HG03280 (cell line): ENCODE measurements around the gene APMAP.
"Not testable (repeated sequence)": the region's sequence is repeated elsewhere in the genome, so short reads cannot be mapped to it uniquely, and the experiment has no call there.

Experiments
- ATAC-seq: cut with Tn5 transposase; IDR thresholded peaks from one replicate; pipeline ENCODE4 v1.9.1; 2021; ENCODE audit warnings: mild to moderate bottlenecking, moderate library complexity; ENCODE audit not compliant: unreplicated experiment

APMAP gene

DNA sequence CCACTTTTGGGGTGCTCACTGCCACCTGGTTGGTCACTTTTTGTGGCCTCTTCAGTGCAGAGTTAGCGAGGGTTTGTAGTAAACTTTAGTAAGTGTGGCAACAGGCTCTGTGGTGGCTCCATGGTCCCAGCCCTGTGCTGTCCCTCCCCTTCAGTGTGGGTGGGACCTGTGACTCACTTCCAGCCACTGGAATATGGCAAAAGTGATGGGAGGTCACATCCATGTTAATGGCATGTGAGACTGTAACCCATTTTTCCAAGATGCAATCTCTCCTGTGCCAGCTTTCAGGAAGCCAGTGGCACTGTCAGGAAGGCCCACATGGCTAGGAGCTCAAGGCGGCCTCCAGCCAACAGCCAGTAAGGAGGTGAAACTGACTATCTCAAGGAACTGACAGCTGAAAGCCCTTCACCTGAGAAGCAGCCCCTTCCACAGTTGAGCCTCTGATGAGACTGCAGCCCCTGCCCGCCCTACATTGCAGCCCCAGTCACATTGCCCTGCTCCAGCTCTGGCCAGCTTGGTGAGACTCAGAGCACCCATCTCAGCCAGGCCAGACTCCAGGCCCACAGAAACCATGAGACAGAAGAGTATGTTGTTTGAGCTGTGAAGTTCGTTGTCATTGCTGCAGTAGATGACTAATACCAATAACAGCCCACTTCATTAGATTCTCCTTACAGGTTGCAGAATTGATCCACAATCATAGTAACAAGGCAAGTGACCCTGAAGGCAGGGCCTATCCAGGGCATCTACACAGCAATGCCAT is 56.6 kb downstream of the APMAP start:
- no peak for ATAC-seq

DNA sequence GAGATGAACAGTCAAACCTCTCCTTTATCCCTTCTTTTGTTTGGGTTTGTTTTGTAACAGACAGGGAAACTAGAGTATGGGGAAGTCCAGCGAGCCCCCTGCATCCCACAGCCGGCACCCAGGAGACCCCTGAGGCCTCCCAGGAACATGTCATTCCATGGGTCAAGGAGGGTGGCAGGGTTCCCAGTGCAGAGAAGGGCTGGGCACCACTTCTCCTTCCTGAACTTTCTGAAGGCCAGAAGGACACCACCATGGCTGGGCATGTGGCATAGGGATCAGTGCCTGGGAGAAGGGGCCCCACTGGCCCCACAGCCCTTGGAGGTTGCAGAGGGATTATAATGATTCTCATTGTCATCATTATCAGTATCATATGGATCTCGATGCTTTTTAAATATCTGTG is 57.4 kb downstream of the APMAP start:
- ATAC-seq = no peak

DNA sequence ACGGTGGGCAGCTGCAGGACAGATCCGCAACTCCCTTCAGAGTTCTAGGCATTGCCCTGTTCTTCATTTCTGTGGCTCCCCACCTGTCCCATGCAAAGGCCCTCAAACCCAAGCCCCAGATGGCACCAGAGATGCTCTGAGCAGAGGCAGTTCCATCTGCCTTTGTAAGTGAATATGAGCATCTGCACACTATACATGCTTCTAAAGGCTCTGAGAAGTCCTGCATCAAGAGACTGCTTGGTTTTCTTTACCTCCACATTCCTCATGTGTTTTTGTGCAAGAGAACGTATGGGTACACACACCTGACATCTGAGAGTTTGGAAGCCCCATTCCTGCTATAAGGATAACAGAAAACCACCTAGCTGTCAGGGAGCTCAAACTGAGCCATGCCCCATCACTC is 57.8 kb downstream of the APMAP start:
- no peak for ATAC-seq

DNA sequence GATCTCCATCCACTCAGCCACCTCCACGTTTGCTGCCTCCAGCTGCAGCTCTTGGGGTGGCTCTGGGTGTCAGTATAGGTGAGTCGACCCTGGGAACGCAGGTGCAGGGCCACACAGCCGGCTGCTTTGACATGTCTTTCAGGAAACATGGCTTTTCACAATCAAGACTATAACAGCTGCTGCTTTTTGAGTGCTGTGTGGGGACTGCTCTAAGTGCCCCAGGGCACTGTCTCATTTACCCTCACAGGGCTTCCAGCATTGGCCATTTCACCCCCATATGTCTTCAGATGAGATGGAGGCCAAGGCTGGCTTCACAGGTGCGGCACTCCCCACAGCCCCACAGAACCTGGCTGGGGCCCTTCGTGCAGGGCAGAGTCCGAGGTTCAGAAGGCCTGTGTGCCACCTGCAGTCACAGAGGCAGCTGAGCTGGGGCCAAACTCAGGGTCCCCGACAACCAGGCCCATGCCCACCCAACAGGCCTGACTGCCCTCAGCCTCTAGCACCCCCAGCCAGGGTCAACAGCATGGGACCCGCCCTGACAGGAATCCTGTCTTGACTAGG is 58.4 kb downstream of the APMAP start:
- ATAC-seq = no peak

DNA sequence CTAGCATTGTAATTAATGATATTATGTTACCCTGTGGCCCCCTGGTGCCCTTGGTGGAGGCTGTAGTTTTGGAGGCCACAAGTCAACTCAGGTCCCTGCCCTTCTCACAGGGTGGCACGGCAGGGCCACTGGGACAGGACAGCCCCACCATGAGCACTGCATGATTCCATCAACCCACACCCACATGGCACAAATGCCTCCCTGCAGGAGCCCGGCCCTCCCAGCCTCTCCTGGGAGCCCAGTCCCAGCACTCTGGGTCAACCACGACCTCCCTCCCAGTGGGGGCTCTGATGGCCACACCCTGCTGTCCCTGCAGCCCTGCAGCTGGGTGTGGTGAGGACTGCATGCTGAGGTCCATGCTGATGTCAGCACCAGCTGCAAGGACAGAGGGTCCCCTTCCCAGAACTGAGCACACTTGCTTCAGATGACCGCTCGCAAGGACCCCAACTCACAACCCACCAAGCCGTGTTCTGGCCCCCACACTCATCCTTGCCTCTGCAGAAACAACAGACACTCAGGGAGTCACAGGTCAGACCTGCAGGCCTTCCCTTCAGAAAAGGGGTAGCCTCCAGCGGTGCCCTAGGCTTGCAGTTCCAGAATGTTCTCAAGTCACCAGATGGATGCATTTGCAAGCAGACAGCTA is 59.2 kb downstream of the APMAP start:
- no peak for ATAC-seq

GRCh38 chr20:24931893-24932292 is 60.7 kb downstream of the APMAP start:
- not testable (repeated sequence) for ATAC-seq

GRCh38 chr20:24930724-24931688 is 61.5 kb downstream of the APMAP start:
- not testable (repeated sequence) for ATAC-seq

DNA sequence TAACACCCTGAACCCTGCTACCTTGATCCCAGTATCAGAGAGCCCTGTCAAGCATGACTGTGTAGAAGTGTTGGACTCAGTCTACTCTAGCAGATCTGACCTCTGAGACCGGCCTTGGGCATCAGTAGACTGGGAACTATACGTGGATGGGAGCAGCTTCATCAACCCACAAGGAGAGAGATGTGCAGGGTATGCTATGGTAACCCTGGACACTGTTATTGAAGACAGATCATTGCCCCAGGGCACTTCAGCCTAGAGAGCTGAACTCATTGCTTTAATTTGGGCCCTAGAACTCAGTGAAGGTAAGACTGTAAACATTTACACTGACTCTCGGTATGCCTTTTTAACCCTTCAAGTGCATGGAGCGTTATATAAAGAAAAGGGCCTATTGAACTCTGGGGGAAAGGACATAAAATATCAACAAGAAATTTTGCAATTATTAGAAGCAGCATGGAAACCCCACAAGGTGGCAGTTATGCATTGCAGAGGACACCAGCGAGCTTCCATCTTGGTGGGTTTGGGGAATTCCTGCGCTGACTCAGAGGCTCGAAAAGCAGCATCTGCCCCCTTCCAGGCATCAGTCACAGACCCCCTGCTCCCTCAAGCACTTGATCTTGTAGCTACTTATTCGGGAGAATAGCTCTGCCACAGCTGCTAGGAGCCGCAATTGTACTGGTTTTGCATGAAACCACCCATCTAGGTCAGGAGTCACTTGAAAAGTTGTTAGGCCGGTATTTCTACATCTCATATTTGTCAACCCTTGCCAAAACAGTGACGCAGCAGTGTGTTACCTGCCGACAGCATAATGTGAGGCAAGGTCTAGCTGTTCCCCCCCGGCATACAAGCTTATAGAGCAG is 62.5 kb downstream of the APMAP start:
- not testable (repeated sequence) for ATAC-seq

DNA sequence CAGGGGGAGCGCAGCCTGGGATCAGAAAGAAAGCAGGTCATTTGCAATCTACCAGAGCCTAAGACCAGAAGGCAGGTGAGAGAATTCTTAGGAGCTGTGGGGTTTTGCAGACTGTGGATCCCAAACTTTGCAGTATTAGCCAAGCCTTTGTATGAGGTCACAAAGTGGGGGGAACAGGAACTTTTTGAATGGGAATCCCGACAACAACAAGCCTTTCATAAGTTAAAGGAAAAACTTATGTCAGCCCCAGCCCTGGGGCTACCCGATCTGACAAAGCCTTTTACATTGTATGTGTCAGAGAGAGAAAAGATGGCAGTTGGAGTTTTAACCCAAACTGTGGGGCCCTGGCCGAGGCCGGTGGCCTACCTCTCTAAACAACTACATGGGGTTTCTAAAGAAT is 63.3 kb downstream of the APMAP start:
- not testable (repeated sequence) for ATAC-seq

DNA sequence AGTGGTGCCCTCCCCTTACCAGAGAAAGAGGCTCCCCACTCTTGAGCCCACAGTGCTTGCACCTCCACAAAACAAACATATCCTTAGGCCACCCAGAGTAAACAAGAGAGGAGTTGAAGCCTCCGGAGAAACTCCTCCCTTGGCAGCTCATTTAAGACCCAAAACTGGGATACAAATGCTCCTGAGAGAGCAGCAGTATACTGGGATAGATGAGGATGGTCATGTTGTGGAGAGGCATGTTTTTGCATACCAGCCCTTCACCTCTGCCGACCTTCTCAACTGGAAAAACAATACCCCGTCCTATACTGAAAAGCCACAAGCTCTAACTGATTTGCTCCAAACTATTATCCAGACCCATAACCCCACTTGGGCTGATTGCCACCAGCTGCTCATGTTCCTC is 71.8 kb downstream of the APMAP start:
- not testable (repeated sequence) for ATAC-seq

DNA sequence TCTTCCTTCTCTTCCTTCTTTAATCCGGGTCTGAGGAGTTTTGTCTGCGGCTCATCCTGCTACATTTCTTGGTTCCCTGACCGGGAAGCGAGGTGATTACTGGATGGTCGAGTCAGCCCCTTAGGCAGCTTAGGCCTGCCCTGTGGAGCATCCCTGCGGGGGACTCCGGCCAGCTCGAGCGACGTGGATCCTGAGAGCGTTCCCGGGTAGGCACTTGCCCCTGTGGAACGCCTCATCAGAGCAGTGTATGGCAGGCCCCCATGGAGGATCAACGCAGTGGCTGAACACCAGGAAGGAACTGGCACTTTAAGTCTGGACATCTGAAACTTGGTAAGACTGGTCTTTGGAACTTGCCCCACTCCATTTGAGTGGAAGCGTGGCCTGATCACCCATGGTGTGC is 72.9 kb downstream of the APMAP start:
- not testable (repeated sequence) for ATAC-seq

DNA sequence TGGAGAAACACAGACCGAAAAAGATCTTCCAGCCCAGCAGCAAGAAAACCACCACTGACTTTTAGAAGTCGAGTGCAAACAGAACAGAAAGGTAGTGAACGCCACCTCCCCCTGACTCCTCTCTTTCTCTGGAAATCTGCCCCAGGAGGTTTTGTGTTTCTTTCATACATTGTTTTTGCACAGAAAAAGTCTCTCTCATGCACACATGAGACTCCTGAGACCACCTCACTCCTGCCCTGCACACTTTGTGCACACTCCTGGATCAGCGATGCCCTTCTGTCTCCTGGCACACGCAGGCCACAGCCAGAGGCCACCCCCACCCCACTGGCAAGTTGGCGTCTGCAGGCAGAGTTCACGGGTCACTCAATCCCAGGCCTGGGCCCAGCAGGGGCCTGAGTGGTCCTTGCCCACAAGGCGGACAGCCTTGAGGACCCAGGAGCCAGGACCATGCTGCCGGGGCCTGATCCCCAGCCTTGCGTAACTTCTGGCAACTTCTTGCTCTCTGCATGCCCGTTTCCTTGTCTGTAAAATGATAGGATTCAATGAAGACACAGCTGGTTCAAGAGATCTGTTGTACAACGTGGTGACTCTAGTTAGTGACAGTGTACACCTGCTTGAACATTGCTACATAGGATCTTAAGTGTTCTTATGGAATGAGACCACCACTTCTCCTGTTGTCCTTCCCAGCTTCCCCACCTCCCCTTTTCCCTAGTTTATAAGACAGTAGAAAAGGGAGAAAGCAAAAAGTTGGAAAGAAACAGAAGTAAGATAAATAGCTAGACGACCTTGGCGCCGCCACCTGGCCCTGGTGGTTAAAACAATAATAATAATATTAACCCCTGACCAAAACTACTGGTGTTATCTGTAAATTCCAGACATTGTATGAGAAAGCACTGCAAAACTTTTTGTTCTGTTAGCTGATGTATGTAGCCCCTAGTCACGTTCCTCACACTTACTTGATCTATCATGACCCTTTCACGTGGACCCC is 73.7 kb downstream of the APMAP start:
- no peak for ATAC-seq

DNA sequence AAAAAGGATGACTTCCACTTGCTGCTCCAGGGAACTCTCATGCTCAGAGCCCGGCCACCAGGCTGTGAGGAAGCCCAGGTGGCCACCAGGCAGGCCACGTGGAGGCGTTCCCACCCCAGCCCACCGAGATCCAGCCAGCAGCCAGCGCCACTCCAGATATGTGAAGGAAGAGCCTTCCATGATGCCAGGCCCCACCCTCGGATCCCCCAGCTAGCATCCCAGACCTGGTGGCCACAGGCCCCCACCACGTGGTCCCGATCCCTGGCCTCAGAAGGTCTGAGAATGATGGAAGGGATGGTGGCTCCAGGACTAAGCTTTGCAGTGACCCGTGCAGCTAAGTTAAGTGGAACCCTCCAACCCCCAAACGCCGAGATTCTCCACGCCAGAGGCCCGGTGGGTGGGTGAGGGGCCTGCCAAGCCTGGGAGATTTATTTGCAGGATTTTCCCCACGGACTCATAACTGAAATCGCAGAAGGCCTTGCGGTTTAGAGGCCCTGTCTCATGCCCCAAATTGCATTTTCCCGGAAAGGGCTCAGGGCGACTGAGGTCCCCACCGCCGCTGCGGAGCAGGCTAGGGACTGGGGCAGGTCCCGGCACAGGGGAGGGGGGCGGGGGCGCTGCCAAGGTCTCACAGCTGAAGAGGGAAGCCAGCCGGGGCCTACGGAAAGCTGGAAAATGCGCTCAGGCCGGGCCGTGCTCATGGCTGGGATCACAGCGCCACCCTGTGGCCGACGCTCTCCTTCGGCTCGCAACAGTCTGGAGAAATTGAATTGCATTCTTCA is 74.6 kb downstream of the APMAP start:
- ATAC-seq = peak; percentile 55

GRCh38 chr20:24917056-24917455 is 75.5 kb downstream of the APMAP start:
- no peak for ATAC-seq

GRCh38 chr20:24916412-24916811 is 76.1 kb downstream of the APMAP start:
- no peak for ATAC-seq

DNA sequence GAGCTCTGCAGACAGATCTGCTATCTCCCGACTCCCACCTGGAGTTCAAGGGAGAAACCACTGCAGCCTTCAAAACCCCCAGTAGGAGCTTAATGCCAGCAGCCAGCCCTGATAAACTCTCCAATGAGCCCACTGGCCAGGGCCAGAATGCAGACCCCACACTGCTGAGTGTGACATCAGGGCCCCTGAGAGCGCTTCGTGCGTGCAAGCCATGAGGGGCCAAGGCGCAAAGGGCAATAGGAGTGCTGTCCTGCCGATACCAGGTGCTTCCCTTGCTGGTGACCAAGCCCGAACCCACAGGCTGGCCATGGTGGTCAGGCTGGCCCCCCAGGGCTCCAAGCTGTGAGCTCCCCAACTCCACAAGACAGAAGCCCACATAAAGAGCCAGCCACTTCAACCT is 76.7 kb downstream of the APMAP start:
- no peak for ATAC-seq

DNA sequence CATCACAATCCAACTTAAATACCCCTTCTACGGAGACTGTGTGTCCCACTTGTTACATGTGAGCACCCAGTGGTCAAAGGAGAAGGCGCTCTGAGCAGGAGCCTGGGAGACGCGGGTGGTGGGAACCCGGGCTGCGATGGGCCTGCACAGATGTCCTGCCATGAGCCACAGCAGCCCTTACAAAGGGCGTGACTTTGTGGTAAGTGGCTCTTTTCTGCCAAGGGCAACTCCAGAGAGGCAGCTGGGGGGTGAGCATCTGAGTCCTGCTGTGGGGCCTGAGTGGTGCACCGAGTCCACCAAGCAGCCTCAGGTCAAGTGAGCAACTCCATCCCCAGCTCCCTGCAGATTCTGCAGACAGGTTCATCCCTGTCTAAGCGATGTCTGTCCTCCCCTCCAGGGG is 77.1 kb downstream of the APMAP start:
- no peak for ATAC-seq
